WERI-Rb-1 (cell line): ENCODE measurements around the gene COL16A1.

ENCODE experiments used
- DNase-seq: peaks from one replicate; pipeline ENCODE4 v3.0.0-alpha.2; 2020
- H3K27ac ChIP-seq: fragments of 250-450 bp; sonication (Bioruptor Pico); 2 replicates; pipeline ENCODE4 v1.5.1; 2020; ENCODE audit warnings: mild to moderate bottlenecking, moderate library complexity
- H3K27me3 ChIP-seq: fragments of 250-450 bp; sonication (Bioruptor Pico); 2 replicates; pipeline ENCODE4 v1.5.1; 2021; ENCODE audit warnings: mild to moderate bottlenecking, low read depth, moderate library complexity; ENCODE audit not compliant: insufficient read depth, severe bottlenecking
- H3K36me3 ChIP-seq: fragments of 250-450 bp; sonication (Bioruptor Pico); 2 replicates; pipeline ENCODE4 v1.5.1; 2020; ENCODE audit warnings: mild to moderate bottlenecking, moderate library complexity
- H3K4me3 ChIP-seq: 2 replicates; pipeline ENCODE4 v1.5.1; 2011; ENCODE audit warnings: low read depth, mild to moderate bottlenecking, control low read depth, low read length
- H3K9me3 ChIP-seq: fragments of 250-450 bp; sonication (Bioruptor Pico); 2 replicates; pipeline ENCODE4 v1.5.1; 2021; ENCODE audit warnings: mild to moderate bottlenecking, moderate library complexity; ENCODE audit not compliant: severe bottlenecking
- TF ChIP-seq, protein P1 (sequence below): IDR thresholded peaks from 2 replicates; pipeline ENCODE4 v1.5.1; 2011; ENCODE audit warnings: low read depth, mild to moderate bottlenecking, control low read depth, inconsistent platforms, low read length

Gene COL16A1

DNA sequence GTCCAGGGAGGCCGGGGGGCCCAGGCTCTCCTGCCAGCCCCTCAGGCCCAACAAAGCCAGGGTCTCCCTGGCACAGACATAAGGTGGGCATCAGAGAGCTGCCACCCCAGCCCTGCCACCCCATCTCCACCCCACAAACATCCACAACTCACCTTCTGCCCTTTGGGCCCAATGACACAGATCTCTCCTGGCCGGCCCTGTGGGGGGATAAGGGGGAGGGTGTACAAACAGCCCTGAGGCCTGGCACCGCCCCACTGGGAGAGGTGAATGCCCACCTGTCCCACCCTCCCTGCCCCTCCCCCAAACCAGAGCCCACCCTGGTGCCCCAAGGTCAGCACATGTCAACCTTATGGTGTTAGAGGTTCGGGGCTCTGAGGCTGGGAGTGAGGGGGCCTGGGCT lies 12.4 kb downstream of the COL16A1 start:
- Histone ChIP-seq H3K27ac (no peak overlapping the region), H3K36me3 (no peaks in the 10 kb centered on the region), H3K9me3 (no peaks in the 10 kb centered on the region), H3K27me3 (no peaks in the 10 kb centered on the region), H3K4me3 (no peak overlapping the region)
- DNase-seq: no peak
- TF ChIP-seq, protein P1, sequence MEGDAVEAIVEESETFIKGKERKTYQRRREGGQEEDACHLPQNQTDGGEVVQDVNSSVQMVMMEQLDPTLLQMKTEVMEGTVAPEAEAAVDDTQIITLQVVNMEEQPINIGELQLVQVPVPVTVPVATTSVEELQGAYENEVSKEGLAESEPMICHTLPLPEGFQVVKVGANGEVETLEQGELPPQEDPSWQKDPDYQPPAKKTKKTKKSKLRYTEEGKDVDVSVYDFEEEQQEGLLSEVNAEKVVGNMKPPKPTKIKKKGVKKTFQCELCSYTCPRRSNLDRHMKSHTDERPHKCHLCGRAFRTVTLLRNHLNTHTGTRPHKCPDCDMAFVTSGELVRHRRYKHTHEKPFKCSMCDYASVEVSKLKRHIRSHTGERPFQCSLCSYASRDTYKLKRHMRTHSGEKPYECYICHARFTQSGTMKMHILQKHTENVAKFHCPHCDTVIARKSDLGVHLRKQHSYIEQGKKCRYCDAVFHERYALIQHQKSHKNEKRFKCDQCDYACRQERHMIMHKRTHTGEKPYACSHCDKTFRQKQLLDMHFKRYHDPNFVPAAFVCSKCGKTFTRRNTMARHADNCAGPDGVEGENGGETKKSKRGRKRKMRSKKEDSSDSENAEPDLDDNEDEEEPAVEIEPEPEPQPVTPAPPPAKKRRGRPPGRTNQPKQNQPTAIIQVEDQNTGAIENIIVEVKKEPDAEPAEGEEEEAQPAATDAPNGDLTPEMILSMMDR: no peak

DNA sequence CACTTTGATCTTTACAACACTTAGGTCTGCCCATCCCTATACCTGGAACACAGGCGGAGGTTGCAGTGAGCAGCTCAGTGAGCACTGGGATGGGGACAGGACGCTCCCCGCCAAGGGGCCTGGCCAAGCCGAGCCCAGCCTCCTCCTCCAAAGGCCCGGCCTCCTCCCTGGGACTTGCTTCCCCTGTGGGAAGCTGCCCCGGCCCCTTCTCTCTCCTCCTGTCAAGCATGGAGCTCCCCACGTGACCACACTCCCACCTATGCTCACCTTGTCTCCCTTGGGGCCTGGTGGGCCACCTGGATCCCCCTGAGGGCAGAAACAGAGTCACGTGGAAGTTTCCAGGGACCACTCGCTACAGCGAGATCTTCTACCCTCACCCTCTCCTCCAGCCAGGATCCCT lies 12.9 kb downstream of the COL16A1 start:
- TF ChIP-seq, protein P1: no peak
- no peak for DNase-seq
- Histone ChIP-seq H3K27ac (no peak overlapping the region), H3K4me3 (no peak overlapping the region), H3K9me3 (no peaks in the 10 kb centered on the region), H3K36me3 (no peaks in the 10 kb centered on the region), H3K27me3 (no peaks in the 10 kb centered on the region)

DNA sequence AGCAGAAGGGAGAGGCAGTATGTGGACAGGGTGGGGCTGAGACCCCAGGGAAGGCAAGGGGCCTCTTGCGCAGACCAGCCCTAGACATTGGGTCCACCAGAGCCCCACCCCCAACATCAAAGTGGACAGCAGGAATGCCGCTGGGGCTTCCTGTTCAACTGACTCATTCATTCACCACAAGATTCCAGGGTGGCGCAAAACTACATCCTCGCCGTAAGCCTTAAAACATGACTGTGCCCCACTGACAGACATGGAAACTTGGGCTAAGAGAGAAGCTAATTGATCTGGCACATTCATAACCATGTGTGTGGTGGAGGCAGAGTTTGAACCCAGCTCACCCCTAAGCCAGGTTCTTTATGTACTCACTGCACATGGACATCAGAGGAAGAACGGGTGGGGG lies 14.0 kb downstream of the COL16A1 start:
- no peak overlapping the region for H3K4me3 ChIP-seq
- no peaks in the 10 kb centered on the region for H3K27me3 ChIP-seq
- DNase-seq: no peak
- no peak overlapping the region for H3K27ac ChIP-seq
- TF ChIP-seq, protein P1: no peak
- no peaks in the 10 kb centered on the region for H3K9me3 ChIP-seq
- no peaks in the 10 kb centered on the region for H3K36me3 ChIP-seq

DNA sequence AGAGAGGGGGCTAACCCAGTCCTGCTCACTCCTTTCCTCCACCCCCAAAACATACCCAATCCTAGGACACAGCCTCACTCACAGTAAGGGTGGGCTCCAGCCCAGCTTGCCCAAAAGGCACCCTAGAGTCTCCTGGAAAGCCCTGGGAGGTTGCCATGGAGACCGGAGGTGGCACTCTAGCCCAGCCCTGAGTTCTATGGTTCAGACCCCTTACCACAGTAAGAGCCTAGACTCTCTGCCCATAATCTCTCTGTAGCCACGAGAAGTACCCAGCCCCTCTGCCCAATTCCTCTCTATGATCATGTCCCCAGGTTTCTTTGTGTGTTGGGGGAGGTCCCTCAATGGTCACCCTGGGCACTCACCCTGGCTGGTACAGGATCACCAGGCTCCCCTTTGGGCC lies 14.4 kb downstream of the COL16A1 start:
- TF ChIP-seq, protein P1: no peak
- no peaks in the 10 kb centered on the region for H3K36me3 ChIP-seq
- H3K27ac ChIP-seq: no peak overlapping the region
- no peaks in the 10 kb centered on the region for H3K27me3 ChIP-seq
- no peak overlapping the region for H3K4me3 ChIP-seq
- no peaks in the 10 kb centered on the region for H3K9me3 ChIP-seq
- DNase-seq: no peak

DNA sequence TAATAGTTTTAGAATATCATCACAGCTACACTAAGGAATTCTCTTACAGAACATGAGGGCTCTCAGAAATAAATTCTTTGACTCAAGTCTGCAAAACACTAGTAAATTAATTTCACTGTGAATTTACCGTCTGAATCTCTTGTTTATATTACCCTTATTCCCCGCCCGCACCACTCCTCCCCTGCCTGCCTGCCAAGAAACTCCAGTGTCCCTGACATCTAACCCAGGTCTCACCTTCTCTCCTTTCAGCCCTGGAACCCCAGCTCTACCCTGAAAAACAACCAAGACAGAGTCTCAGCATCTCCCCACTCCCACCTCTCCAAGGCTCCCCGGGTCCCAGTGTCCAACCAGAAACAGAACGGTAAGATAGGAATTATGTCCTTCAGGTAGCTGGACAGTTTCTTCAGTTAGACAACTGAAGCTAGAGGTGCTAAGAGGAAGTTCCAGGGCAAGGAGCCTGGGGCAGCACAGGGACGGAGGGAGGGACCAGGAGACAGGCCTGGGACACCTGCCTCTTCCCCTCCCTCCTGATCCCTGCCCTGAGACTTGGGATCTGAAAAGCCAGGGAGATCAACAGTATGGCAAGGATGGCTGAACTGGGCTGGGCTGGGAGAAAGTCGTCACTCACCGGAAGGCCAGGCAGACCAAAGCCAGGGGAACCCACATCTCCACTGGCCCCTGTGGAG lies 15.4 kb downstream of the COL16A1 start:
- Histone ChIP-seq H3K27me3 (no peaks in the 10 kb centered on the region), H3K27ac (no peak overlapping the region), H3K4me3 (no peak overlapping the region), H3K9me3 (no peaks in the 10 kb centered on the region), H3K36me3 (no peaks in the 10 kb centered on the region)
- no peak for DNase-seq
- TF ChIP-seq, protein P1: no peak

DNA sequence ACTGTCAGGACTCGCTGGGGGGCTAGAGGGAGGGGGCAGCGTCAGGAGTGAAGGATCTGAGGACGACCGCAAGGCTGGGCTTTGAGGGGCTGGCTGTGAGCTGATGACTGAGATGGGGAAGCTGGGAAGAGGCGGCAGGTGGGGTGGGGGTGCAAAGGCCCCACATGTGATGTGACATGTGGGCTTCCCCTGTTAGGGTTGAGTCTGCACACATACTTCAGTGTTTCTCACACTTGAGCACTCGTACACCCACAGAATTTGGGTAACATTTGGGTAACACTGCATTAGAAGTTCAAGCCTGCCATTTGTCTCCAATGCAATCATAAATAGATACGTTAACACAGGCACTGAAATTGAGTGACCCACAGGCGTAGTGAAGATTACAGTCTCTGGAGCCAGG lies 16.2 kb downstream of the COL16A1 start:
- H3K27me3 ChIP-seq: no peaks in the 10 kb centered on the region
- DNase-seq: no peak
- H3K36me3 ChIP-seq: no peaks in the 10 kb centered on the region
- TF ChIP-seq, protein P1: no peak
- no peaks in the 10 kb centered on the region for H3K9me3 ChIP-seq
- H3K27ac ChIP-seq: no peak overlapping the region
- no peak overlapping the region for H3K4me3 ChIP-seq
